ENCODE data around the gene TSPO2. TPM values are rescaled to one million over a fixed set of nuclear protein-coding genes. Genes with fewer than 3 reads are reported as not detected.

The TSPO2 gene
- total and polyA plus RNA-seq, 2 of the 8 experiments (the other 6 are each of a cell fraction or from before 2014, with no cell fraction given), result not detected

DNA sequence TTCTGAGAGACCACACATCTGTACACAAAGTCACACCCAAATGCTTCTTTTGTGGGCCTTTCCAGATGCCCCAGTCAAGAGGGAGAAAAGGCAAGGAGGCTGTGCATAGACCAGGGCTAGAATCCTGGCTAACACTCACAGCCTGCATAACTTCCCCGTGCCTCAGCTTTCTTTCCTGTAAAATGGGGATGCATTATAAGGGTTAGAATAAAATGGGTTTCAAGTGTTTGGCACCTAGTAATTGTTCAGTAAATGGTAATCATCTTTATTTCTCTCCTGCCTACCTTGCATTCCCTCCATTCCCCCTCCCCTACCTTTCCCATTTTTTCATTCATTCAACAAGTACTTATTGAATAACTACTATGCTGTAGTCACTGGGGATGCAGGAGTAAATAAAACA, 32.6 kb upstream of the TSPO2 start:
- no peak overlapping the region for H4K8ac ChIP-seq (ENCODE audit: extremely low read depth, insufficient read depth, low read length)
- no peak overlapping the region for H3K4ac ChIP-seq (replicated peaks; ENCODE audit: insufficient read length, low read depth, low read length)
- POLR2A ChIA-PET (ENCODE audit: partially characterized antibody), result interaction anchor here (1.4 to 1.6 kb wide), 3 partner anchors 9 to 22 kb away, joined by 3 to 5 read pairs (median 3); no protein-coding TSS in a partner anchor

More for the DNA sequence above, 32.6 kb upstream of the TSPO2 start:
- H2BK15ac ChIP-seq (ENCODE audit: low read length), result no peak overlapping the region
- no peak overlapping the region for H4K91ac ChIP-seq (replicated peaks; ENCODE audit: insufficient read length, low read length)
- no peak overlapping the region for H3K18ac ChIP-seq (ENCODE audit: extremely low read depth, low read length)
- no peaks in the 10 kb centered on the region for H3K36me3 ChIP-seq (ENCODE audit: control insufficient read depth in 2 of 4, insufficient read depth in 4 of 4, low read length in 3 of 4)
- no peaks in the 10 kb centered on the region for H3K23me2 ChIP-seq (ENCODE audit: low read depth, low read length)
- H3K9me3 ChIP-seq (ENCODE audit: insufficient read depth in 2 of 2, low read depth in 1 of 2, low read length in 1 of 2), result no peaks in the 10 kb centered on the region
- H2AFZ ChIP-seq (ENCODE audit: low read length), result no peak overlapping the region
- no peak overlapping the region for H3K4me2 ChIP-seq (ENCODE audit: insufficient read depth in 1 of 2, low read depth in 2 of 2, low read length in 2 of 2)
- 100% methylated on average over 1 of the region's 1 CpG; no CpG with 5 or more reads in 1 of the 2 experiments for WGBS, 2 experiments (ENCODE audit: extremely low coverage in 1 of 2, insufficient coverage in 1 of 2, insufficient read length in 1 of 2, insufficient replicate concordance in 2 of 2, low coverage in 1 of 2, low lambda C conversion rate in 2 of 2, missing lambda C conversion rate in 1 of 2)
- no peak overlapping the region for H3K23ac ChIP-seq (ENCODE audit: insufficient read length)
- FAIRE-seq (no peak), DNase-seq (ENCODE audit: low read depth in 1 of 2, low spot score in 2 of 2) (no peak)
- no peak overlapping the region for H2BK12ac ChIP-seq (ENCODE audit: low read depth, low read length)
- no peak for TF ChIP-seq SRF (IDR thresholded peaks at IDR 0.05; ENCODE audit: low read depth, low read length)
- TF ChIP-seq GABPA (IDR thresholded peaks at IDR 0.05; ENCODE audit: borderline replicate concordance, insufficient read depth, low read length), result no peak
- TF ChIP-seq, protein P1, sequence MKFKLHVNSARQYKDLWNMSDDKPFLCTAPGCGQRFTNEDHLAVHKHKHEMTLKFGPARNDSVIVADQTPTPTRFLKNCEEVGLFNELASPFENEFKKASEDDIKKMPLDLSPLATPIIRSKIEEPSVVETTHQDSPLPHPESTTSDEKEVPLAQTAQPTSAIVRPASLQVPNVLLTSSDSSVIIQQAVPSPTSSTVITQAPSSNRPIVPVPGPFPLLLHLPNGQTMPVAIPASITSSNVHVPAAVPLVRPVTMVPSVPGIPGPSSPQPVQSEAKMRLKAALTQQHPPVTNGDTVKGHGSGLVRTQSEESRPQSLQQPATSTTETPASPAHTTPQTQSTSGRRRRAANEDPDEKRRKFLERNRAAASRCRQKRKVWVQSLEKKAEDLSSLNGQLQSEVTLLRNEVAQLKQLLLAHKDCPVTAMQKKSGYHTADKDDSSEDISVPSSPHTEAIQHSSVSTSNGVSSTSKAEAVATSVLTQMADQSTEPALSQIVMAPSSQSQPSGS (IDR thresholded peaks at IDR 0.05; ENCODE audit: low read length), result no peak
- H4K20me1 ChIP-seq (replicated peaks in 1 of 2; ENCODE audit: control insufficient read depth in 1 of 2, insufficient read depth in 2 of 2, low read length in 2 of 2), result peaks cover 0 to 2% of the 10 kb centered on the region in 2 experiments
- no peaks in the 10 kb centered on the region for H3K27me3 ChIP-seq (replicated peaks in 1 of 4; ENCODE audit: control insufficient read depth in 3 of 4, extremely low read depth in 1 of 4, insufficient read depth in 3 of 4, low read length in 3 of 4)
- H3K4me3 ChIP-seq (ENCODE audit: extremely low read depth in 1 of 4, insufficient read depth in 2 of 4, low read depth in 3 of 4, low read length in 4 of 4), result no peak overlapping the region
- H4K5ac ChIP-seq (ENCODE audit: insufficient read length, low read depth, low read length), result no peak overlapping the region
- H3K14ac ChIP-seq (ENCODE audit: insufficient read length), result no peak overlapping the region
- no peak overlapping the region for H3K56ac ChIP-seq (replicated peaks; ENCODE audit: insufficient read length, low read depth, low read length)
- H2BK120ac ChIP-seq (replicated peaks; ENCODE audit: low read depth, low read length), result no peak overlapping the region
- H3K27ac ChIP-seq (ENCODE audit: low read depth, low read length), result no peak overlapping the region
- CTCF ChIA-PET (ENCODE audit: partially characterized antibody), result interaction anchor here (1.0 to 2.5 kb wide), 5 partner anchors 10 to 163 kb away, joined by 3 to 12 read pairs (median 7); no protein-coding TSS in a partner anchor
- H3K79me2 ChIP-seq (ENCODE audit: control insufficient read depth in 1 of 2, insufficient read depth in 2 of 2, low read length in 2 of 2), result no peaks in the 10 kb centered on the region
- no peak overlapping the region for H2AK5ac ChIP-seq (ENCODE audit: low read depth, low read length)
- no peaks in the 10 kb centered on the region for H3K79me1 ChIP-seq (ENCODE audit: low read depth, low read length)
- H2BK5ac ChIP-seq (ENCODE audit: low read depth, low read length), result no peak overlapping the region
- H3K4me1 ChIP-seq (replicated peaks in 1 of 4; ENCODE audit: control insufficient read depth in 3 of 4, insufficient read depth in 4 of 4, low read length in 3 of 4), result no peaks in the 10 kb centered on the region; a peak in 1 of 7 replicates
- H3K9ac ChIP-seq (replicated peaks in 1 of 4; ENCODE audit: extremely low read depth in 1 of 4, low read depth in 3 of 4, low read length in 3 of 4), result no peak overlapping the region
- H2BK20ac ChIP-seq (ENCODE audit: low read length), result no peak overlapping the region

All from H1 (cell line).